Amniotic epithelial cell (primary cell): ENCODE results near the gene THBS2.
A peak's percentile ranks its signal among the peaks of the same experiment; 100 is the strongest.
"Not testable (repeated sequence)": the region's sequence is repeated elsewhere in the genome, so short reads cannot be mapped to it uniquely, and the experiment has no call there.

Source experiments
- DNase-seq: peaks from one replicate; pipeline ENCODE4 v3.0.0-alpha.2; 2010; ENCODE audit warnings: low read depth

Gene THBS2

GRCh38 chr6:169253337-169254238 lies at the start of gene THBS2:
Gene THBS2 (minus strand): TSS chr6:169253846. CDS start chr6:169250784, 3,062 bp downstream.
- peak; percentile 88 for DNase-seq

GRCh38 chr6:169302716-169303115 lies 49.1 kb upstream of the THBS2 start:
- no peak for DNase-seq

GRCh38 chr6:169302255-169302654 lies 48.6 kb upstream of the THBS2 start:
- DNase-seq: no peak

- DNase-seq: no peak
These were observed 47.3 kb upstream of the THBS2 start for GRCh38 chr6:169300916-169301315.

- not testable (repeated sequence) for DNase-seq
These were observed 45.0 kb upstream of the THBS2 start for GRCh38 chr6:169298626-169299025.

- no peak for DNase-seq
These were observed 43.0 kb upstream of the THBS2 start for GRCh38 chr6:169296622-169297021.

- DNase-seq: no peak
These were observed 42.5 kb upstream of the THBS2 start for GRCh38 chr6:169296170-169296569.

GRCh38 chr6:169293196-169293595 lies 39.5 kb upstream of the THBS2 start:
- DNase-seq: peak; percentile 63

- peak; percentile 100 for DNase-seq
These were observed 38.9 kb upstream of the THBS2 start for GRCh38 chr6:169292338-169293124.

- peak; percentile 21 for DNase-seq
These were observed 38.1 kb upstream of the THBS2 start for GRCh38 chr6:169291646-169292337.

- no peak for DNase-seq
These were observed 37.5 kb upstream of the THBS2 start for GRCh38 chr6:169291148-169291547.

GRCh38 chr6:169289619-169290339 lies 36.1 kb upstream of the THBS2 start:
- peak; percentile 91 for DNase-seq

- no peak for DNase-seq
These were observed 35.6 kb upstream of the THBS2 start for GRCh38 chr6:169289257-169289618.

- DNase-seq: peak; percentile 84
These were observed 34.9 kb upstream of the THBS2 start for GRCh38 chr6:169288591-169288990.

- no peak for DNase-seq
These were observed 34.0 kb upstream of the THBS2 start for GRCh38 chr6:169287675-169288074.

- DNase-seq: no peak
These were observed 33.3 kb upstream of the THBS2 start for GRCh38 chr6:169286961-169287360.

GRCh38 chr6:169285165-169285564 lies 31.5 kb upstream of the THBS2 start:
- no peak for DNase-seq

GRCh38 chr6:169283924-169284323 lies 30.3 kb upstream of the THBS2 start:
- DNase-seq: no peak

GRCh38 chr6:169282043-169282442 lies 28.4 kb upstream of the THBS2 start:
- DNase-seq: no peak

GRCh38 chr6:169277619-169278018 lies 24.0 kb upstream of the THBS2 start:
- no peak for DNase-seq

GRCh38 chr6:169274781-169275180 lies 21.1 kb upstream of the THBS2 start:
- peak; percentile 72 for DNase-seq

- no peak for DNase-seq
These were observed 19.9 kb upstream of the THBS2 start for GRCh38 chr6:169273511-169273910.
